Keratinocyte (primary cell): Measurements from ENCODE around the gene ACTR3C. TPM values are rescaled to one million over a fixed set of nuclear protein-coding genes. Genes with fewer than 3 reads are reported as not detected.

Source experiments
- DNase-seq: peaks from one replicate; pipeline ENCODE4 v3.0.0-alpha.2; 2011; ENCODE audit warnings: low read depth, missing footprints, low spot score
- FAIRE-seq: peaks from 2 replicates; lab custom pipeline; 2011; peaks lifted over from hg19 to GRCh38; lab: Jason Lieb, UNC
- H2AFZ ChIP-seq: 2 replicates; pipeline ENCODE4 v1.6.0; 2012; ENCODE audit warnings: low read length, control low read depth, inconsistent platforms; ENCODE audit not compliant: control insufficient read depth
- H3K27ac ChIP-seq: 2 replicates; pipeline ENCODE4 v1.5.1; 2011; ENCODE audit warnings: low read length; ENCODE audit not compliant: control insufficient read depth, insufficient read depth
- H3K27me3 ChIP-seq: 3 replicates; pipeline ENCODE4 v1.6.0; 2011; ENCODE audit warnings: low read length; ENCODE audit not compliant: control insufficient read depth, insufficient read depth; ENCODE audit errors: extremely low read depth
- H3K36me3 ChIP-seq, 2 experiments: 2 replicates in 1 of 2; 3 replicates in 1 of 2; pipeline ENCODE4 v1.5.1; 2011; ENCODE audit warnings: low read length in 2 of 2, mild to moderate bottlenecking in 1 of 2; ENCODE audit not compliant: control insufficient read depth in 2 of 2, insufficient read depth in 2 of 2; ENCODE audit errors: extremely low read depth in 1 of 2
- H3K4me1 ChIP-seq: 3 replicates; pipeline ENCODE4 v1.5.1; 2011; ENCODE audit warnings: low read length; ENCODE audit not compliant: control insufficient read depth, insufficient read depth; ENCODE audit errors: extremely low read depth
- H3K4me2 ChIP-seq: 3 replicates; pipeline ENCODE4 v1.6.0; 2011; ENCODE audit warnings: low read depth, low read length; ENCODE audit not compliant: control insufficient read depth, insufficient read depth; ENCODE audit errors: extremely low read depth
- H3K4me3 ChIP-seq, 3 experiments: fragments of 200-600 bp in 1 of 3; sonication (generic) in 1 of 3; 2 replicates in 2 of 3; 3 replicates in 1 of 3; pipeline ENCODE4 v1.5.1; 2011 to 2016; ENCODE audit warnings: low read length in 3 of 3, mild to moderate bottlenecking in 3 of 3, control low read depth in 2 of 3, inconsistent platforms in 1 of 3, low read depth in 1 of 3, mixed read lengths in 1 of 3, mixed run types in 1 of 3, moderate library complexity in 1 of 3; ENCODE audit not compliant: control insufficient read depth in 2 of 3, insufficient read depth in 2 of 3; ENCODE audit errors: extremely low read depth in 1 of 3
- H3K79me2 ChIP-seq: 2 replicates; pipeline ENCODE4 v1.6.0; 2012; ENCODE audit warnings: low read length; ENCODE audit not compliant: control insufficient read depth, insufficient read depth
- H3K9ac ChIP-seq: 3 replicates; pipeline ENCODE4 v1.6.0; 2011; ENCODE audit warnings: low read length; ENCODE audit not compliant: control insufficient read depth, insufficient read depth; ENCODE audit errors: extremely low read depth
- H3K9me1 ChIP-seq: 3 replicates; pipeline ENCODE4 v1.6.0; 2011; ENCODE audit warnings: low read length; ENCODE audit not compliant: control insufficient read depth, insufficient read depth; ENCODE audit errors: extremely low read depth
- H3K9me3 ChIP-seq: 2 replicates; pipeline ENCODE4 v1.5.1; 2012; ENCODE audit warnings: low read depth, low read length; ENCODE audit not compliant: control insufficient read depth
- H4K20me1 ChIP-seq: 3 replicates; pipeline ENCODE4 v1.6.0; 2011; ENCODE audit warnings: low read length; ENCODE audit not compliant: control insufficient read depth, insufficient read depth; ENCODE audit errors: extremely low read depth
- CTCF ChIP-seq, 3 experiments: IDR thresholded peaks in 1 of 3; conservative IDR thresholded peaks in 1 of 3; optimal IDR thresholded peaks in 1 of 3; 2 replicates in 2 of 3; 3 replicates in 1 of 3; pipeline versions ENCODE3 to v1.5.1; 2011; ENCODE audit warnings: low read length in 3 of 3, mild to moderate bottlenecking in 3 of 3, moderate library complexity in 2 of 3, control low read depth in 1 of 3, inconsistent platforms in 1 of 3; ENCODE audit not compliant: insufficient read depth in 2 of 3; ENCODE audit errors: extremely low read depth in 1 of 3
- EZH2 ChIP-seq: IDR thresholded peaks from one replicate; pipeline ENCODE4 v1.6.1; 2012; ENCODE audit warnings: inconsistent platforms, mild to moderate bottlenecking, low read length, moderate library complexity
- dilution Hi-C: fragments of 300-500 bp; cut with MboI; formaldehyde crosslinking; loops from one replicate; pipeline ENCODE4 v1.7.0; 2020; ENCODE audit warnings: low sequenced_read_pairs; ENCODE audit not compliant: extremely low pct_ligation_motif_present
- polyA plus RNA-seq, 5 experiments: library from polyadenylated mRNA; depleted of rRNA in 3 of 5; stranded (reverse) in 3 of 5; stranded (forward) in 1 of 5; unstranded in 1 of 5; fragments of >200 nt; gene quantifications; 1 replicate in 1 of 5; 2 replicates in 3 of 5; 3 replicates in 1 of 5; pipeline versions ENCODE4 v1.2.1 to v1.2.3, GENCODE V29; 2011 to 2012; ENCODE audit warnings: missing spikeins in 2 of 5, low read depth in 1 of 5, low replicate concordance in 1 of 5

Gene ACTR3C
- polyA plus RNA-seq, 1 donor (not counting 4 experiments of a cell fraction or from before 2014, with no cell fraction given): 1.3 TPM

DNA sequence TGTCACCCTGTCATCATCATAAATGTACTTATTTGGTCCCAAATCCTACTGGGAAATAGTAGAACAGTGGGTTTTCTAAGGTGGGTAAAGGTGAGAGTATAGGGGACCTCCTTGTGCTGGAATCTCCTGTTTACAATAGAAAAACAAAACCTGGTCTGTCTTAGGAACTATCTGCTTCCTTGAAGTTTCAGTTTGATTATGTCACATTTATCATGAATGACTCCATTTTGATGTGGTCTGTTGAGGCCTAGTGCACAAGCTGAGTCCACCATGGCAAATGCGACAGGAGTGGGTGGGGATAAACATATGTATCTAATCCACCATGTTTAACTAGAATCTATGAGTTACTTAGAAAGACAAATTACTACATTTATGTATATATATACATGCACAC, 32.3 kb upstream of the ACTR3C start:
- no peaks in the 10 kb centered on the region for H3K9me3 ChIP-seq
- H3K36me3 ChIP-seq: no peaks in the 10 kb centered on the region
- no peak overlapping the region for H3K9ac ChIP-seq
- DNase-seq (no peak), FAIRE-seq (no peak)
- dilution Hi-C loops: no loop called here
- no peak overlapping the region for H2AFZ ChIP-seq
- H3K79me2 ChIP-seq: no peaks in the 10 kb centered on the region
- no peak overlapping the region for H3K4me2 ChIP-seq
- no peaks in the 10 kb centered on the region for H3K9me1 ChIP-seq
- H3K4me3 ChIP-seq: no peak overlapping the region
- no peak for TF ChIP-seq EZH2
- no peak for TF ChIP-seq CTCF (optimal IDR thresholded peaks at IDR 0.05 in 1 of 3, IDR thresholded peaks at IDR 0.05 in 1 of 3, conservative IDR thresholded peaks at IDR 0.05 in 1 of 3; ENCODE audit: extremely low read depth in 1 of 3, insufficient read depth in 2 of 3, low read length in 3 of 3)
- no peaks in the 10 kb centered on the region for H3K27me3 ChIP-seq
- H3K27ac ChIP-seq: no peak overlapping the region
- H3K4me1 ChIP-seq: no peaks in the 10 kb centered on the region
- H4K20me1 ChIP-seq: no peaks in the 10 kb centered on the region

- H3K9me3 ChIP-seq: no peaks in the 10 kb centered on the region
- no peak overlapping the region for H2AFZ ChIP-seq
- no peaks in the 10 kb centered on the region for H4K20me1 ChIP-seq
- H3K36me3 ChIP-seq: no peaks in the 10 kb centered on the region
- H3K27me3 ChIP-seq: peaks cover 4% of the 10 kb centered on the region
- dilution Hi-C loops: no loop called here
- H3K4me3 ChIP-seq: no peak overlapping the region
- H3K4me1 ChIP-seq: no peaks in the 10 kb centered on the region
- no peak for FAIRE-seq
- TF ChIP-seq EZH2 (no peak), CTCF (optimal IDR thresholded peaks at IDR 0.05 in 1 of 3, IDR thresholded peaks at IDR 0.05 in 1 of 3, conservative IDR thresholded peaks at IDR 0.05 in 1 of 3; ENCODE audit: extremely low read depth in 1 of 3, insufficient read depth in 2 of 3, low read length in 3 of 3) (no peak)
- H3K4me2 ChIP-seq: no peak overlapping the region
- H3K9ac ChIP-seq: no peak overlapping the region
- H3K27ac ChIP-seq: no peak overlapping the region
- no peak for DNase-seq
- no peaks in the 10 kb centered on the region for H3K79me2 ChIP-seq
- H3K9me1 ChIP-seq: no peaks in the 10 kb centered on the region
Measured at GRCh38 chr7:150351587-150352194, 28.3 kb upstream of the ACTR3C start.
